ENCODE data around the gene VIL1.

- TF ChIP-seq EZH2 (IDR thresholded peaks at IDR 0.05; ENCODE audit: low read depth) (no peak), CTCF (conservative IDR thresholded peaks at IDR 0.05) (no peak)
Measured at GRCh38 chr2:218397820-218398436, 21.0 kb upstream of the VIL1 start.
